Activated CD8-positive, alpha-beta memory T cell treated with anti-CD3 and anti-CD28 coated beads, Interleukin-2, amount 10 ng/mL, durations not matched to agents 7 days and 5 days (primary cell): ENCODE results near the gene RUNX2. TPM values are rescaled to one million over a fixed set of nuclear protein-coding genes. Genes with fewer than 3 reads are reported as not detected.
"Not testable (repeated sequence)": the region's sequence is repeated elsewhere in the genome, so short reads cannot be mapped to it uniquely, and the experiment has no call there.

ENCODE experiments used
- ATAC-seq: fragments of 150-1000 bp; cut with Tn5 transposase; one replicate; pipeline ENCODE4 v1.10.0; 2021; ENCODE audit warnings: moderate library complexity
- CTCF ChIA-PET: fragments of 350-600 bp; sonication (Branson Sonifier 250); formaldehyde crosslinking; loops from one replicate; lab custom pipeline; 2021; ENCODE audit warnings: antibody characterized with exemption; lab: Charles Lee
- DNase-seq: peaks from one replicate; pipeline ENCODE4 v3.0.0-alpha.2; 2020
- H3K27ac Mint-ChIP-seq: one replicate; pipeline ENCODE4 v1.8.0; 2021; ENCODE audit warnings: mild to moderate bottlenecking, mixed read lengths
- H3K27me3 Mint-ChIP-seq: one replicate; pipeline ENCODE4 v1.8.0; 2021; ENCODE audit warnings: mixed read lengths
- H3K36me3 Mint-ChIP-seq: one replicate; pipeline ENCODE4 v1.8.0; 2021; ENCODE audit warnings: mild to moderate bottlenecking, mixed read lengths
- H3K4me1 Mint-ChIP-seq: one replicate; pipeline ENCODE4 v1.8.0; 2021; ENCODE audit warnings: mixed read lengths
- H3K4me3 Mint-ChIP-seq: one replicate; pipeline ENCODE4 v1.8.0; 2021; ENCODE audit warnings: mild to moderate bottlenecking, moderate library complexity, mixed read lengths
- H3K9me3 Mint-ChIP-seq: one replicate; pipeline ENCODE4 v1.8.0; 2022; ENCODE audit warnings: low read depth, mixed read lengths
- total RNA-seq, 2 experiments: library from RNA; stranded (reverse); gene quantifications; one replicate each; pipeline ENCODE4 v1.2.3, GENCODE V29; 2021

Gene RUNX2
- total RNA-seq, 2 experiments from 2014 or later: 9.3 to 19.9 TPM

- H3K27ac Mint-ChIP-seq, H3K27me3 Mint-ChIP-seq, H3K4me3 Mint-ChIP-seq, H3K9me3 Mint-ChIP-seq, CTCF ChIA-PET, ATAC-seq, DNase-seq: not testable (repeated sequence)
- Mint-ChIP-seq H3K36me3 (peaks cover 10% of the 10 kb centered on the region), H3K4me1 (peaks cover 41% of the 10 kb centered on the region)
These were observed 347.0 kb downstream of the RUNX2 start for GRCh38 chr6:45675166-45675565.

GRCh38 chr6:45675634-45676033 lies 347.5 kb downstream of the RUNX2 start:
- no peak for ATAC-seq
- no peak overlapping the region for H3K4me3 Mint-ChIP-seq
- peaks cover 41% of the 10 kb centered on the region for H3K4me1 Mint-ChIP-seq
- no peaks in the 10 kb centered on the region for H3K9me3 Mint-ChIP-seq
- DNase-seq: no peak
- CTCF ChIA-PET: interaction anchor here (1.1 to 2.2 kb wide), 2 partner anchors 9 to 13 kb away, joined by 4 to 6 read pairs; no protein-coding TSS in a partner anchor
- H3K27ac Mint-ChIP-seq: no peak overlapping the region
- peaks cover 13% of the 10 kb centered on the region for H3K36me3 Mint-ChIP-seq
- peaks cover 2% of the 10 kb centered on the region for H3K27me3 Mint-ChIP-seq

- H3K36me3 Mint-ChIP-seq: peaks cover 13% of the 10 kb centered on the region
- DNase-seq (no peak), ATAC-seq (no peak)
- peaks cover 2% of the 10 kb centered on the region for H3K27me3 Mint-ChIP-seq
- H3K27ac Mint-ChIP-seq: no peak overlapping the region
- H3K9me3 Mint-ChIP-seq: no peaks in the 10 kb centered on the region
- peaks cover 41% of the 10 kb centered on the region for H3K4me1 Mint-ChIP-seq
- CTCF ChIA-PET: interaction anchor here (1.1 to 2.2 kb wide), 2 partner anchors 10 to 14 kb away, joined by 4 to 6 read pairs; no protein-coding TSS in a partner anchor
- no peak overlapping the region for H3K4me3 Mint-ChIP-seq
These were observed 348.2 kb downstream of the RUNX2 start for GRCh38 chr6:45676380-45676779.

DNA sequence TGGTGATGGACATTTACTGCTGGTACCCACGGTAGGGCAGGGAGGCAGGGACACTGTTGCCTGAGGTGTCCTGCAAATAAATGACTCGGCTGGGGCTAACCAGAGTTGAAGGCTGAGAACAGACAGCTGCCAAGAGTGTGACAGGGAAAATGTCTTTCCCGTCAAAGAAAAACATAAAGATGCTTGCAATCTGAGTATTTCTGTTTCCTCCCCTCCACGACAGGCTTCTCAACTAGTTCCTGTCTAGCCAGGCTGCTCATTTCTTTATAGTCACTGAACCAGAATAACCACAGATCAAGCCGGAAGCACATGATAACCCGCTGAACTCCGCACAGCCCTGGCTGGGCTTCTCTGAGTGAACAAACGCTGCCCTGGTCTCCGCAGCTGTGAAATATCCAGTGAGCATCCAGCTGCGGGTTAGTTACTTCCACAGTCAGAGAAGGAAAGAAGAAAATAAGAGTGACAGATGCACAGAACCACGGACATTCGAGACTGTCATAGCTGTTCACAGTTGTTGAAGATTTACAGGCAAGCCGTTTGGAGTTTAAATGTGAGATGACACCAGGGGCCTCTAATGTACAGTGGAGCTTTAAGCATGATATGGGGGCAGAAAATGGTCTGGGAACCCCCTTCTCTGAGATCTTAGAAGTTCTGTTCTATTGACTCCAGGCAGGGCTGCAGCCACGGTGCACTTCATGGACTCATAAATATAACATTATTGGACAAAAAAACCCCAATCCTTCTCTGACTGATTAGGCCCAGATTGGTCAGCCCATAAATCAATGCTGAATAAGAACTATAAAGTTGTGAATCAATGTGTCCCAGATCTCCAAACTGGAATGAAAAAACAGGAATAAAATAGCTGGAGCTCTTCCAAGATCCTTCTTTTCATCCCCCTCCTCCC lies 349.5 kb downstream of the RUNX2 start:
- Mint-ChIP-seq H3K4me1 (peaks cover 51% of the 10 kb centered on the region), H3K27ac (peak overlapping the region; percentile 72), H3K36me3 (peaks cover 20% of the 10 kb centered on the region), H3K4me3 (peak overlapping the region; percentile 58), H3K27me3 (peaks cover 2% of the 10 kb centered on the region), H3K9me3 (peaks cover 2% of the 10 kb centered on the region)
- DNase-seq (peak; percentile 84), ATAC-seq (peak; percentile 83)
- CTCF ChIA-PET: interaction anchor here (0.8 to 2.2 kb wide), 4 partner anchors 10 to 245 kb away, joined by 4 to 6 read pairs (median 4); no protein-coding TSS in a partner anchor

GRCh38 chr6:45678285-45678607 lies 350.1 kb downstream of the RUNX2 start:
- peaks cover 2% of the 10 kb centered on the region for H3K9me3 Mint-ChIP-seq
- H3K27me3 Mint-ChIP-seq: peaks cover 2% of the 10 kb centered on the region
- peaks cover 51% of the 10 kb centered on the region for H3K4me1 Mint-ChIP-seq
- CTCF ChIA-PET: interaction anchor here (0.8 to 1.6 kb wide), 3 partner anchors 9 to 244 kb away, joined by 4 to 5 read pairs (median 4); no protein-coding TSS in a partner anchor
- ATAC-seq (no peak), DNase-seq (no peak)
- H3K27ac Mint-ChIP-seq: peak overlapping the region; percentile 72
- H3K36me3 Mint-ChIP-seq: peaks cover 21% of the 10 kb centered on the region
- peak overlapping the region; percentile 30 for H3K4me3 Mint-ChIP-seq

GRCh38 chr6:45679163-45679562 lies 351.0 kb downstream of the RUNX2 start:
- peaks cover 4% of the 10 kb centered on the region for H3K27me3 Mint-ChIP-seq
- CTCF ChIA-PET: interaction anchor here (1.2 kb wide), 2 partner anchors 23 to 32 kb away, joined by 3 read pairs; no protein-coding TSS in a partner anchor
- DNase-seq (no peak), ATAC-seq (no peak)
- peaks cover 24% of the 10 kb centered on the region for H3K36me3 Mint-ChIP-seq
- H3K9me3 Mint-ChIP-seq: peaks cover 2% of the 10 kb centered on the region
- H3K4me1 Mint-ChIP-seq: peaks cover 51% of the 10 kb centered on the region
- peak overlapping the region; percentile 22 for H3K27ac Mint-ChIP-seq
- H3K4me3 Mint-ChIP-seq: no peak overlapping the region

- ATAC-seq (no peak), DNase-seq (no peak)
- no peak overlapping the region for H3K4me3 Mint-ChIP-seq
- peaks cover 51% of the 10 kb centered on the region for H3K4me1 Mint-ChIP-seq
- peak overlapping the region; percentile 22 for H3K27ac Mint-ChIP-seq
- H3K9me3 Mint-ChIP-seq: peaks cover 2% of the 10 kb centered on the region
- H3K27me3 Mint-ChIP-seq: peaks cover 4% of the 10 kb centered on the region
- peaks cover 24% of the 10 kb centered on the region for H3K36me3 Mint-ChIP-seq
- CTCF ChIA-PET: interaction anchor here (1.2 kb wide), 2 partner anchors 23 to 31 kb away, joined by 3 read pairs; no protein-coding TSS in a partner anchor
These were observed 351.5 kb downstream of the RUNX2 start for GRCh38 chr6:45679631-45680030.

DNA sequence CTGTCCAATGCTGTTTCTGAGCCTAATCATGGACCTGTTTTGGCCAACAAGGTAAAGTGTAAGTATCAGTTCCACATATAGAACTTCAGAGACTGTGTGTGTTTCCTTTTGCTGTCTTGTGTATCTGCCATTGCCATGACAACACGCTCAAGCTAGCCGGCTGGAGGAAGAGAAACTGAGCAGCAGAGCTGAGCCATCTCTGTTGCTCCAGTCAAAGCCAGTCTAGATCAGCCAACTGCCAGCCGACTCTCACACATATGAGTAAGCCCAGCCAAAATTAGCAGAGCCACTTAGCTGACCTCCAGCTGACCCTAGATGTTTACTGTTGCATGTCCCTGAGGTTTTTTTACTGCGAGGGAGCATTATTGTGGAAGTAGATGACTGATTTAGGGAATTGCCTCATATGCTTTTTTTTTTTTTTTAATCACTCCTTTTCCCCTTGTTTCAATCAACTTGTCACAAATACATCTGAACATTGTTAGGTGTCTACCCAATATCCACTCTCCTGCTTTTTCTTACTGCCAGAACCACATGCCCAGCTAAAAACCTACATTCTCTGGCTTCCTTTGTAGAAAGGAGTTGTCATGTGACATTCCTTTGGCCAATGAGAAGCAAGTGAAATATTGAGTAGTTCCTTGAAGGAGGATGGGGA lies 353.9 kb downstream of the RUNX2 start:
- H3K9me3 Mint-ChIP-seq: peaks cover 2% of the 10 kb centered on the region
- peak overlapping the region; percentile 64 for H3K27ac Mint-ChIP-seq
- H3K4me3 Mint-ChIP-seq: no peak overlapping the region
- DNase-seq (peak; percentile 82), ATAC-seq (peak; percentile 75)
- peaks cover 28% of the 10 kb centered on the region for H3K36me3 Mint-ChIP-seq
- peaks cover 43% of the 10 kb centered on the region for H3K4me1 Mint-ChIP-seq
- H3K27me3 Mint-ChIP-seq: peaks cover 6% of the 10 kb centered on the region
- CTCF ChIA-PET: interaction anchor here (0.7 to 1.2 kb wide), 2 partner anchors 22 to 33 kb away, joined by 3 read pairs; no protein-coding TSS in a partner anchor

- CTCF ChIA-PET: no interaction called here
- H3K36me3 Mint-ChIP-seq: peaks cover 22% of the 10 kb centered on the region
- H3K27ac Mint-ChIP-seq: no peak overlapping the region
- peaks cover 4% of the 10 kb centered on the region for H3K27me3 Mint-ChIP-seq
- DNase-seq: no peak
- no peak for ATAC-seq
- peaks cover 33% of the 10 kb centered on the region for H3K4me1 Mint-ChIP-seq
- H3K4me3 Mint-ChIP-seq: no peak overlapping the region
- peaks cover 2% of the 10 kb centered on the region for H3K9me3 Mint-ChIP-seq
These were observed 356.3 kb downstream of the RUNX2 start for GRCh38 chr6:45684476-45684875.

DNA sequence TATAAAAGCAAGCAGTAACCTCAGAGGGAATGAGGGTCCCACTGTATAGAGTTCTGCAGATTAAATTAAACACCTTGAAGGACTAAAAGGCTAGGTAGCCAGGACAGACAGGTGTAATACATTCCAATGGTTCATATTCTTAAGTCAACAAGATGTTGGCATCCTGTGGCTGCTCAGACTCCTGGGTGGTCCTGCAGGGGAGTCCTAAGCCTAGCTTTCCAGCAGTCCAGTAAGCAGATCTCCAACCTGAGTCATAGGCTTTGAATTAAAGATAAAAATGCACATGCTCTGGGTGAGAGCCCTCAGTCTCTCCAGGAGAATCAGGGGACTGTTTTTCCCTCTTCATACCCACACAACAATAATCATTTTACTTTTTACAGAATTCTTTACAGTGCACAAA lies 356.9 kb downstream of the RUNX2 start:
- Mint-ChIP-seq H3K9me3 (peaks cover 2% of the 10 kb centered on the region), H3K36me3 (peaks cover 17% of the 10 kb centered on the region), H3K27me3 (peaks cover 4% of the 10 kb centered on the region), H3K27ac (no peak overlapping the region), H3K4me3 (no peak overlapping the region), H3K4me1 (peaks cover 27% of the 10 kb centered on the region)
- ATAC-seq (no peak), DNase-seq (no peak)
- CTCF ChIA-PET: interaction anchor here (1.4 kb wide), 1 partner anchor 17 kb away, joined by 5 read pairs; no protein-coding TSS in a partner anchor

GRCh38 chr6:45686841-45687569 lies 358.9 kb downstream of the RUNX2 start:
- Mint-ChIP-seq H3K9me3 (peaks cover 2% of the 10 kb centered on the region), H3K4me1 (peaks cover 22% of the 10 kb centered on the region), H3K36me3 (peaks cover 12% of the 10 kb centered on the region), H3K4me3 (no peak overlapping the region), H3K27me3 (peaks cover 4% of the 10 kb centered on the region), H3K27ac (peak overlapping the region; percentile 1)
- CTCF ChIA-PET: interaction anchor here (1.2 kb wide), 1 partner anchor 9 kb away, joined by 5 read pairs; no protein-coding TSS in a partner anchor
- DNase-seq (no peak), ATAC-seq (peak; percentile 33)

GRCh38 chr6:45687570-45687969 lies 359.4 kb downstream of the RUNX2 start:
- ATAC-seq (peak; percentile 39), DNase-seq (peak; percentile 56)
- Mint-ChIP-seq H3K36me3 (peaks cover 10% of the 10 kb centered on the region), H3K27me3 (peaks cover 4% of the 10 kb centered on the region), H3K9me3 (no peaks in the 10 kb centered on the region), H3K4me1 (peaks cover 18% of the 10 kb centered on the region), H3K4me3 (no peak overlapping the region), H3K27ac (peak overlapping the region; percentile 35)
- CTCF ChIA-PET: interaction anchor here (1.2 kb wide), 1 partner anchor 10 kb away, joined by 5 read pairs; no protein-coding TSS in a partner anchor
